ENCODE measurements around the gene TMEM60.

DNA sequence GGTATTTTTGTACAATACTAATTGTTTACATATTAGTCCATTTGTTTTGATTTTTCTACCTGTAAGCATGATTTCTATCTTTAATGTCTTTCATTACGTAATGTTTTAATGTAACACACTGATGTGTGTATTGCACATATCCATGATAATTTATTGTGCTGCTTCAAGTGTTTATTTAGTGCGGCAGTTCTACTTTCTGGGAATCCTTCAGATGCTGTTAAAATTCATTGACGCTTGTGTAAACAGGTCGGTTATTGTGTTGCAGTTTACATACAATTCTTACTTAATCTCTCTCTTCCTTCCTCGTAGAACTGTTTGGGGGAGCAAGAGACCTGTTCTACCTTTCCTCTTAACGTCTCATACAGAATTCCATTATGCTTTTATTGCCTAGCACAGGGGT is 6.9 kb downstream of the TMEM60 start:
- TF ChIP-seq, protein P1, sequence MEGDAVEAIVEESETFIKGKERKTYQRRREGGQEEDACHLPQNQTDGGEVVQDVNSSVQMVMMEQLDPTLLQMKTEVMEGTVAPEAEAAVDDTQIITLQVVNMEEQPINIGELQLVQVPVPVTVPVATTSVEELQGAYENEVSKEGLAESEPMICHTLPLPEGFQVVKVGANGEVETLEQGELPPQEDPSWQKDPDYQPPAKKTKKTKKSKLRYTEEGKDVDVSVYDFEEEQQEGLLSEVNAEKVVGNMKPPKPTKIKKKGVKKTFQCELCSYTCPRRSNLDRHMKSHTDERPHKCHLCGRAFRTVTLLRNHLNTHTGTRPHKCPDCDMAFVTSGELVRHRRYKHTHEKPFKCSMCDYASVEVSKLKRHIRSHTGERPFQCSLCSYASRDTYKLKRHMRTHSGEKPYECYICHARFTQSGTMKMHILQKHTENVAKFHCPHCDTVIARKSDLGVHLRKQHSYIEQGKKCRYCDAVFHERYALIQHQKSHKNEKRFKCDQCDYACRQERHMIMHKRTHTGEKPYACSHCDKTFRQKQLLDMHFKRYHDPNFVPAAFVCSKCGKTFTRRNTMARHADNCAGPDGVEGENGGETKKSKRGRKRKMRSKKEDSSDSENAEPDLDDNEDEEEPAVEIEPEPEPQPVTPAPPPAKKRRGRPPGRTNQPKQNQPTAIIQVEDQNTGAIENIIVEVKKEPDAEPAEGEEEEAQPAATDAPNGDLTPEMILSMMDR (IDR thresholded peaks at IDR 0.05; ENCODE audit: low read depth, low read length) = no peak
- TF ChIP-seq EZH2phosphoT487 (IDR thresholded peaks at IDR 0.05; ENCODE audit: low read depth) = no peak

Measured in OCI-LY3 (cell line).